BE2C (cell line): ENCODE results near the gene DUSP3.

Experiments used
- DNase-seq: peaks from one replicate; pipeline ENCODE4 v3.0.0-alpha.2; 2020
- H3K27me3 ChIP-seq: fragments of 250-450 bp; sonication (Bioruptor Pico); 2 replicates; pipeline ENCODE4 v1.5.1; 2020; ENCODE audit warnings: mild to moderate bottlenecking
- H3K36me3 ChIP-seq: fragments of 250-450 bp; sonication (Bioruptor Pico); 2 replicates; pipeline ENCODE4 v1.5.1; 2020; ENCODE audit warnings: mild to moderate bottlenecking
- H3K4me1 ChIP-seq: fragments of 250-450 bp; sonication (Bioruptor Pico); 2 replicates; pipeline ENCODE4 v1.5.1; 2020
- H3K4me3 ChIP-seq: 2 replicates; pipeline ENCODE4 v1.5.1; 2011; ENCODE audit warnings: low read depth, low read length
- H3K9me3 ChIP-seq: fragments of 250-450 bp; sonication (Bioruptor Pico); 2 replicates; pipeline ENCODE4 v1.5.1; 2020
- CTCF ChIP-seq: IDR thresholded peaks from 2 replicates; pipeline ENCODE4 v1.5.1; 2012; ENCODE audit warnings: mild to moderate bottlenecking, low read depth, low read length

The DUSP3 gene

GRCh38 chr17:43791589-43791988 is 12.8 kb upstream of the DUSP3 start:
- DNase-seq, result no peak

GRCh38 chr17:43790311-43790940 is 11.6 kb upstream of the DUSP3 start:
- DNase-seq, result no peak

More at GRCh38 chr17:43791589-43791988, 12.8 kb upstream of the DUSP3 start:
- Histone ChIP-seq H3K4me1 (no peaks in the 10 kb centered on the region), H3K27me3 (peaks cover 5% of the 10 kb centered on the region; the same call in 1 of the 2 replicates), H3K9me3 (no peaks in the 10 kb centered on the region), H3K36me3 (no peaks in the 10 kb centered on the region), H3K4me3 (no peak overlapping the region)
- TF ChIP-seq CTCF, result no peak

GRCh38 chr17:43789482-43789881 is 10.7 kb upstream of the DUSP3 start:
- no peak for TF ChIP-seq CTCF
- H3K36me3 ChIP-seq, result no peaks in the 10 kb centered on the region
- peaks cover 5% of the 10 kb centered on the region; the same call in 1 of the 2 replicates for H3K27me3 ChIP-seq
- no peak overlapping the region for H3K4me3 ChIP-seq
- H3K9me3 ChIP-seq, result no peaks in the 10 kb centered on the region
- no peak for DNase-seq
- H3K4me1 ChIP-seq, result no peaks in the 10 kb centered on the region

More at GRCh38 chr17:43790311-43790940, 11.6 kb upstream of the DUSP3 start:
- Histone ChIP-seq H3K36me3 (no peaks in the 10 kb centered on the region), H3K27me3 (peaks cover 5% of the 10 kb centered on the region; the same call in 1 of the 2 replicates), H3K4me3 (no peak overlapping the region), H3K4me1 (no peaks in the 10 kb centered on the region), H3K9me3 (no peaks in the 10 kb centered on the region)
- no peak for TF ChIP-seq CTCF

- Histone ChIP-seq H3K27me3 (peaks cover 11% of the 10 kb centered on the region), H3K4me1 (no peaks in the 10 kb centered on the region), H3K36me3 (no peaks in the 10 kb centered on the region), H3K4me3 (no peak overlapping the region), H3K9me3 (no peaks in the 10 kb centered on the region)
- TF ChIP-seq CTCF, result no peak
- no peak for DNase-seq
Measured at GRCh38 chr17:43788540-43788939, 9.8 kb upstream of the DUSP3 start.

- Histone ChIP-seq H3K36me3 (no peaks in the 10 kb centered on the region), H3K4me1 (no peaks in the 10 kb centered on the region), H3K27me3 (peaks cover 19% of the 10 kb centered on the region), H3K4me3 (no peak overlapping the region), H3K9me3 (no peaks in the 10 kb centered on the region)
- no peak for DNase-seq
- no peak for TF ChIP-seq CTCF
Measured at GRCh38 chr17:43787728-43788127, 9.0 kb upstream of the DUSP3 start.

- no peak for DNase-seq
- TF ChIP-seq CTCF, result no peak
- Histone ChIP-seq H3K27me3 (peaks cover 41% of the 10 kb centered on the region), H3K4me3 (no peak overlapping the region), H3K36me3 (no peaks in the 10 kb centered on the region), H3K4me1 (no peaks in the 10 kb centered on the region), H3K9me3 (no peaks in the 10 kb centered on the region)
Measured at GRCh38 chr17:43784628-43785101, 5.9 kb upstream of the DUSP3 start.
